Measurements from ENCODE around the gene NOP14.
"Not testable (repeated sequence)": the region's sequence is repeated elsewhere in the genome, so short reads cannot be mapped to it uniquely, and the experiment has no call there.

NOP14 gene

DNA sequence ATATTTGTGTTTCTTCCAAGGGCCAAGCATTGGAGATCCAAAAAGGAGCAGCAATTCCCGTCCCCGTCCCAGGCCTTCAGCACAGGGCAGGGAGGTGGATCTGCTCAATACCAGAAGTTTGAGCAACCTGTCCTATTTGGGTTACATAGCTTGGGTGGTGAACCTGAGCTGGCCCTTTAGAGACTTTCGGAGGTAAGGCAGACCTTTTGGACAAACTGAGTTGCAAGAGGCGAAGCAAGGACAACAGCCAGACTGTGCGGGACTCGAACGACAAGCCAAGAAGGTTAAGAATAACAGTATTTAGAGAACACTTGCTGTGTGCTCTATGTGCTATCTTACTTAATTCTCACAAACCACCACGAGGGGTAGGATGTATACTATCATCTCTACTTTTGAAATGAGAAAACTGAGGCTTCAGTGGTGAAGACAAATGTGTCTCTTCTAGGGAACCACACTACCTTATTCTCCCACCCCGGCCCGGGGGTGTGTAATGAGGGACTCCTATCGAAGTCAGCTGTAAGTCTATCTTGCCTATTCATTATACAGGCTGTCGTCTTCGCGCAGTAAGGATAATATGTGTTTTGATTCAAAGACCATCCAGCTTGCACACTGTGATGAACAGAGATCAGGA lies 1.3 kb downstream of the NOP14 start:
- DNase-seq: no peak

- DNase-seq: no peak
These were observed 1.8 kb downstream of the NOP14 start for GRCh38 chr4:2961421-2961810.

- not testable (repeated sequence) for DNase-seq
These were observed 2.8 kb downstream of the NOP14 start for GRCh38 chr4:2960450-2960849.

DNA sequence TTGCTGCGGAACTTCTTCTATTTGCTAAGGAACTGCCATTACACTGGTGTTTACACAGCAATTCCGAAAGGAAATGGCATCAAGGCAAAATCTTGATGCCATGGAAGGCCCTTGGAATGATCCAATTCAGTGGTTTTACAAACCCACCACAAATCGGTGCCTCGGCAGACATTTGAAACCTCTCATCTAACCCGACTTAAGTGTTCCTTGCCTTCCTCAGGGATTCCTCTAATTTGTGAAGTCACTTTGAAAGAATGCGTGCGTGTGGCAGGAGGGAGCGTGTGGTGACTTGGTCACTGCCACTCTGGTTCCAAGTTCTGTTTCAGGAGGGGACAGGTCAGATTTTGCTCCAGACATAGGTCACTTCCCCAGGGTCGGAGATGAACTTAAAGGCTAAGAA lies 4.8 kb downstream of the NOP14 start:
- DNase-seq: no peak

GRCh38 chr4:2955186-2956044 lies 7.8 kb downstream of the NOP14 start:
- not testable (repeated sequence) for DNase-seq

- DNase-seq: no peak
These were observed 8.6 kb downstream of the NOP14 start for GRCh38 chr4:2954358-2955185.

DNA sequence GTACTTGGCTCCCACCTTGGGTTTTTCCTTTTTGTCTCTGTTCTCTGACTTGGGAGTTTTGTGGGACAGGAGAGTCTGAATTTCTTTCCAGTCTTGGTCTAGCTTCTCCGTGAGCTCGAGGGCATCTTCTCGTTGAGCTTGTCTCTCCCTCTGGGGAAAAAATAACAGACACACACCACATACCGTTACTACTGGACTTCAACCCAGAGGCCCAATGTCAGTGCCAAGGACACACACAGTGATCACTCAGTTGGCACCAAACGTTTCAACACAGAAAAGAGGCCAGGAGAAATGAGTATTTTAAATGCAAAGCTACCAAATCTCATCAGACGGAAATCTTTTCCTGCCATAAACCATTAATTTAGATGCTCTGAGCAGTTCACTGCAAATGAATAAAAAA lies 9.7 kb downstream of the NOP14 start:
- no peak for DNase-seq

DNA sequence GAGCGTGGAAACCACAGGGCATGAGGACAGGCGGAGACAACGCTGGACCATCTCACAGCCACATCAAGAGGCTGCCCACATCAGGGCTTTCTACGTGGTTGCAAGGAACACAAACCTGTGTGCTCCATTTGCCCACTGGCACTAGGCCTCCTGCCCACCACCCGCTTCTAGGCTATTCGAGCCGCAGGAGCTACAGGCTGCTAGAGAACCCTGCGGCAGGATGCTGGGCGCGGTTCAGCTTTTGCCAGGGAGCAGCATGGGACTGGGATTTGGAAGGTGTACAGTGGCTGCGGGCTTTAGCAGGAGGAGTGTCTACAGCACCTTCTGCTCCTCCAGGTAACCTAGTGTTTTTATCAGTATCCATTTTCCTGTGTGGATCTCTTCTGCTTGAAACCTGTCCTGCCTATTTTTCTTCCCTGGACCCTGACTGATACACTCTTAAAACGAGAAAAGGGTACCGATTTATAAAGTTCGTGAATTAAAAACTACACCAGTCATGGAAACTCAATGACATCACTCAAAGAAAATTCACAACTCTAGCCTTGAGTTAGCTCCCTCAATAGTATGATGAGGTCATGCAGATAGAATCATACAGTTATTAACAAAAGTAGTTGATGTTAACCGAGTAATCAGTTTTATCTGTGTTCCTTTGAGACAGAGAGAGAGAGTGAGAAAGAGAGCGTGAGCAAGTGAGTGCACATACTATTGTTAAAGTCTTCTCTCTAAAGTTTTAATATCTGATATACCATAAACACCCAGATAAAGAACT lies 12.8 kb downstream of the NOP14 start:
- no peak for DNase-seq

DNA sequence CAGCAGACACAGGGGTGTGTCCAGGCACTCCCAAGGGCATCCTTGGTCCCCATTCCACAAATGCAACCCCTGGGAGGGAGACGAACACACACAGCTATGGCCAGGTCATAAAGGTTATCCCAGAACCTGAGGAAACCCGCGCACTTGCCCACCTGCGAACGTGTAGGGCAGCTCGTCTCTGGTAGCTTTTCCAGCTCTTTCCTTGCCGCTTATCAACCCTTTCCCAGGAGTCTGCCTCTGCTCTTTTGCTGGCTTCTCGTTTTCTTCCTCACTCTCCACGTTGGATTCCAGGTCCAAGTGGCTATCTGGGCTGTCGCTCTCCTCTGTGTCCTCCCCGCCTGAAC lies 13.5 kb downstream of the NOP14 start:
- DNase-seq: no peak

DNA sequence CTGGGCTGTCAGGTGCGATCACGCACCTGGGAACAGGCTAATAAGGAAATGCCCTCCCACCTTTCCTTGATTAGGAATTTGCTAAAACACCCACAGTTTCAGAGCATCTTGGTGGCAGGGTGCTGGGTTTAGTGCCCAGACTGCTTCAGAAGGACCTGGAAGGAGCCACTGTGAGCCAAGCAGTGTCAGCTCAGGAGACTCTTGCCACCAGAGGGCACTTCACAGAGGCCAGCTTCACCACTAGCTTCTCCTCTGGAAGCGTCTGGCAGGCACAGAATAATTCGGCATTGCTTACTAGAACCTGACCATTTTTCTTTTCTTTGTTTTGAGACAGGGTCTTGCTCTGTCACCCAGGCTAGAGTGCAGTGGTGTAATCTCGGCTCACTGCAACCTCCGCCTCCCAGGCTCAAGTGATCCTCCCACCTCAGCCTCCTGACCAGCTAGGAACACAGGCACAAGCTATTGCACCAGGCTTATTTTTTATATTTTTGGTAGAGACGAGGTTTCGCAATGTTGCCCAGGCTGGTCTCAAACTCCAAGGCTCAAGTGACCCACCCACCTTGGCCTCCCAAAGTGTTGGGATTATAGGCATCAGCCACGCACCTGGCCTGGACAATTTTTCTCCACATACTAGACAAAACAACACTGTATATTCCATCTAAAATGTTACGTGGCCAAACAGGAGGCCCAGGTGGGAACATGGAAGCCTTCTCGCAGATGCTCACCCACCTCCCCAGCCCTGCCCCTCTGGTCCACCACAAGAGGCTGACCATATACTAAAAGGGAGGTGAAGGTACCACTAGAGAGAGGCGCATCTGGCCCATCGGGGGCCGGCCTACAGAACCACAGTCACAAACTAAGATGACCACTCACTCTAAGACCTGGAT lies 14.1 kb downstream of the NOP14 start:
- peak in 5 of 56 donors; percentile 8 to 37 (median 25) for DNase-seq

GRCh38 chr4:2947926-2948325 lies 15.3 kb downstream of the NOP14 start:
- DNase-seq: no peak

GRCh38 chr4:2946812-2947600 lies 16.2 kb downstream of the NOP14 start:
- no peak for DNase-seq

DNA sequence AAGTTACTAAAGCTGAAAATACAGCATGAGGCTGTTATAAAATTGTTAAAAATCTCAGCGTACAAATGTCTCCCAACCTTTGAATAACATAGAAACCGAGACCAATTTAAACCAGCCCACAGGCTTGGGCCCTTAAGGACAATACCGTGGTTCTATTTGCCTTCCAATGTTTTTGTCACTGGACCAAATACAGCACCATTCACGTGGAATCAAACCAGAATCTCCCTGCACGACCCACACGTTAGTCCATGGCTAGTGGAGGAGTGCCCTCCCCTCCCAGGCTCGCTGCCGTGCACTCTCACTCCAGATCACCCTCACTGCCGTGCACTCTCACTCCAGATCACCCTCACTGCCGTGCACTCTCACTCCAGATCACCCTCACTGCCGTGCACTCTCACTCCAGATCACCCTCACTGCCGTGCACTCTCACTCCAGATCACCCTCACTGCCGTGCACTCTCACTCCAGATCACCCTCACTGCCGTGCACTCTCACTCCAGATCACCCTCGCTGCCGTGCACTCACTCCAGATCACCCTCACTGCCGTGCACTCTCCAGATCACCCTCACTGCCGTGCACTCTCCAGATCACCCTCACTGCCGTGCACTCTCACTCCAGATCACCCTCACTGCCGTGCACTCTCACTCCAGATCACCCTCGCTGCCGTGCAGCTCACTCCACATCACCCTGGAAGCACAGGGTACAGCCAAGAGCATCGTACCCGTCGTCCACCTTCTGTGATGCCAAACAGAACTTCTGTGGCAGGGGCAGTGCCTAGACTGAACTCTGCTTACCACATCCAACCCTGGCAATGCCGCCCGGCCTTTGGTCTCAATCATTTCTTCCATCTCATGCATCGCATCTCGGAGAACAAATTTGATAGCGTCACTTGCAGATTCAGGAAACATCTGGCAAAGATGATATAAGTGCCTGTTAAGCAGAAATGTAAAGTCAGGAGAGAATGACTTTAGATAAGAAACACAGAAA lies 17.3 kb downstream of the NOP14 start:
- not testable (repeated sequence) for DNase-seq

GRCh38 chr4:2944586-2945526 lies 18.4 kb downstream of the NOP14 start:
- DNase-seq: no peak

DNA sequence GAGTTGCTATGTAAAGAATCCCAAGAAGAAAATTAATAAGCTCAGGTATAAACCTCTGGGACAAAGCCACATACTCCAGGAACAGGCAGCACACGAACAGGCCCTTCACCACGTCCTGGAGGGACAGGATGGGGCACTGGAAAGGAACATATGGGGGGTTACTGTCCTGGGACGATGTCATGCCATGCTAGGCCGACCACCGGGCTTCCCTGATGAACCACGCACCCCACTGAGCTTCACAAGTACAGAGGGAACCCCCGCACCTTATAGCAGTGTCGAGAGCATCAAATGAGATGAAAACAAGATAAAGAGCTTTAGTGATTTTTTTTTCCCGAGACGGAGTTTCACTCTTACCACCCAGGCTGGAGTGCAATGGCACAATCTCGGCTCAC lies 19.1 kb downstream of the NOP14 start:
- DNase-seq: no peak

GRCh38 chr4:2943364-2944090 lies 19.7 kb downstream of the NOP14 start:
- DNase-seq: no peak
